GM18867 (cell line): Measurements from ENCODE around the gene LHX8.
"Not testable (repeated sequence)": the region's sequence is repeated elsewhere in the genome, so short reads cannot be mapped to it uniquely, and the experiment has no call there.

ENCODE experiments used
- ATAC-seq: cut with Tn5 transposase; IDR thresholded peaks from one replicate; pipeline ENCODE4 v1.9.1; 2021; ENCODE audit warnings: mild to moderate bottlenecking, moderate library complexity; ENCODE audit not compliant: unreplicated experiment

LHX8 gene

DNA sequence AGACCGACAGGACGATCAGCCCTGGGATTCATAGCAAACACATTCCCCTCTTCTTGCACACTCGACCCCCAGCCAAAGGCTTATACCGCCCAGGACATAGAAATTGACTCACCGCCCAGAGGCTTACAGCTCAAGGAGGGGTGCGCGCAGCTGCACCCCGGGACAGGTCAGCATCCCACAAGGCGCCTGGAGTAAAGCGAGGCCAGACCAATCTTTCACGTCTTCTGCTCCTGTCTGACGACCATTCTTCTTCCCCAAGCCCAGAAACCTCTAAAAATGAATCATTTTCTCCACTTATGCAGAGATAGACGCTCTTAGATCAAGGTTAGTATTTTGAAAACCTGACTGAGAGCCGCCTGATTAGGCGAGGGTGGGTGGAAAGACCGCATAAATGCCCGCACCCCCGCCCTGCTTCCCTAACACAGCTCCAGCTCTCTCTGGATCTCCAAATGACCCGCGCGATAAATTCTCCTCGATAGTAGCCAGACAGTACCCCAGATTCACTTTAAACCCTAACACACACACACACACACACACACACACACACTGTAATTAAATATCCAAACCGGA lies 1.9 kb upstream of the LHX8 start:
- no peak for ATAC-seq

DNA sequence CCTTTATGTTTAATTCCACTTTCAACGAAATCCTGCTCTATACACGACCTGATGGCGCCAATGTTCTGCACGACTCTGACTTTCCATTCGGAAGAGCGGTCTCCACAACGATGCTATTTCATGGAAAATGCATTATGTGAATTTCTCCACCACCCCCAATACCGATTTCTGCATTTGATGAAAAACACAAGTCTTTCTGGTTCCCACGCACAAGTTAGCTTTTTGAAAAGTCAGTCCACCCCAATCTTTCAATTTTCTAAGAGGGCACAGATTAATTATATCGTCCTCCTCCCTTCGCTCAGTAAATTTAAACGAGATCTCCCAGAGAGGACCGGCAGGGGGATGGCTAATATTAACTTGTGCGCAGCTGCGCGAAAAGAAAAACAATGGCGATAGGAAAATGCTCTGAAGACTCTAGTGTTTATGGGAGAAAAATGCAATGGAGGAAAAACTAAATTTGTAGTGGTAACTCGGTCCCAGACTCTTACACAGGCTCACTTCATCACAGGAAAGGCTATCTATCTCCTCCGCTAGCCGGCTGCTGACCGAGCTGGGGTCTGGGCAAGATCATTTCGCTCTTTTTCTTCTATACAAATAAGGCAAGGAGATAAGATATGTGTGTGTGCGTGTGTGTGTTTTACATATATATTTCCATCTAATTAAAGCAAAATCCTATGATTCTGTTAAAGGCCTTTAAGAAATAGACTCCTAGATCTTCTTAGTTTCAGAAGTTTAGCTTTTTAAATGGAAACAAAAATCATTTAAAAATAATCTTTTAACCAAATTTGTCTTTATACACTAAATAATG lies 1.2 kb upstream of the LHX8 start:
- no peak for ATAC-seq

DNA sequence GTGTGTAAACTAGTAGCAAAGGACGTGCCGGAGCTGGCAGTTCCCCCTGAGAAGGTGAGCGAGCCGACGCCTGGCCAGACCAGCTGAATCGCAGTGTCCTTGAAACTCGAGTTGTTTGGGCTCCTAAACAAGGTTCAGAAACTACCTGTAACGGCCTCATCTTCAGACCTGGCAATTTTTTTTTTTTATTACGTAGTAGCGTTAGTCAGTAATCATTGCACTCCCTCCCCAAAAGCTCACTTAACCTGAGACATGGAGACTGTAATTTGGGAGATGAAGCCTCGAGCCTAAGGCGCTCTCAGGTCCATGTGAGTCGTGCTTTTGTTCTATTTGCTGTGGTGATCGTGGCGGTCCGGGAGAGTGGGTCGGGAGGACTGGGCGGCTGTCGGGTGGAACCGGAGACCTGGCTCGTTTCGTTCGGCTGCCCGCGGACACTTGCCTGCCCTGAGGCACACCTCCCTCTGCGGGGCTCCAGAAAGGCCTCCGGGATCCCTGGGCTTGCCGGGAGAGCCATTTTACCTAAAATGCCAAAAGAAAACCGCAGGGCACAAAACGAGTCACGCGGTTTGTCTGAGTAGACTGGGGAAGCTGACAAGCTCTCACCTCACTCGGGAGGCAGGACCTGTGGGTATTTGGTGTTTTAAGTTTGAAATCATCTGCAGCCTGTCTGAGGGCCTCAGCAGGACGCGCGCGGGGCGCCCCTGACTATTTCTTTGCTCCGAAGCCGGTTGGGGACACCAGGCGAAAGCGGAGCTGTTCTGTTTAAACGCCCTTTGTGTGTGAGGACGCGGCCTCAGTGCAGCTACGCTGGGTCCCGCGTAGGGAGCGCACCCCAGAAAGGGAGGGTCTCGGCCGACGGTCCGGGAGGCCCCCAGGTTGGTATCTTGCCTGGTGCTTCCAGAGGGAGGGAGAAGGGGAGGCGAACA lies 722 bp downstream of the LHX8 start:
- ATAC-seq, result no peak

DNA sequence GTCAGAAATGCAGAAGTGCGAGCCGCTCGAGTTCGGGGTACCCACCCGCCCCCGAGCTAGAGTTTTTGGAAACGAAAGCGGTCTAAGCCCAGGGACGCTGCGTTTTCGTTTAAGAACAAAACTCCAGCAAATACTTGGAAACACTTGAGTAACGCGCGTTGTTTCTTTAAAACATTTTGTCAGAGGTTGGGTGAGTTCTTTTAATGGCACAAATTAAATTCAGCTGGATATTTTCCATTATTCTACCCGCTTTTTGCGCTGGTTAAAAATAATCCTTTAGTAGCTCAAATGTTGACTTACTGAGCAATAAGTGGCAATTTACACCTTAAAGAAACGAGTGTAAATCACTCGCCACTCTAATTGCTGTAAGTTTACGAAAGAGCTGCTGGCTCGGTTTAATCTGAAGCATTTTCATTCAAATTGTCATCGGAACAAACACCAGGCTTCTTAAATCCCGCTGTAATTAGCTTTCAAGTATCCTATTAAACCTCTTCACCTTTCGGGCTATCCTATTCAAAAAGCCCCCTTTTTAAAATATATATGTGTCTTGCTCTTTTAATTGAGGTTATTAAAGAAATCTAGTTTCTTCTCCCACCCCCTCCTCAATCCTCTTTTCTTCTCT lies 1.5 kb downstream of the LHX8 start:
- ATAC-seq, result no peak

DNA sequence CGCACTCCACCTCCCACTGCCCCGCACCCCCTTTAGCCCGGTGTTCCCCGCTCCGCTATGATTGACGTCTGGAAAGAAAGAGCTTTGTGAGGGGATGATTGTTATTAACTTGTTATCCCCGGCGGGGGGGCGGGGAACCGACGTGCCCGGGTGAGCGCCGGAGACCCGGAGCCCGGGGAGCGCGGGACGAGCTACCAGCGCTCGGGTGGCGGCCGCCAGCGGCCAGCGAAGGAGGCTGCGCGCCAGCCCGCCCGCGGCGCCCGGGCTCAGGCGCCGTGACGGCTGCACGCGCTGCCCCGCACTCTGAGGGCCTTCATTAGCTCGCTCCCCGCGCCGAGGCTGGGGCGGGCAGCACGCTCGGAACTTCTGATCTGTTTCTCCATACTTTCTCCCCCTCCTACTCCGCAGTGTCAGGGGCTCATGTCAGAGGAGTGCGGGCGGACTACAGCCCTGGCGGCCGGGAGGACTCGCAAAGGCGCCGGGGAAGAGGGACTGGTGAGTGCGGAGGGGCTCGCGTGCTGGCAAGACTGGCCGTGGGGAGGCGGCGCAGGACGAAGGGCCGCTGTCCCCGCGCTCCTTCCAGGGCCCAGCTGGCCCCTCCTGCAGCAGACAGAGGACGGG lies 2.1 kb downstream of the LHX8 start:
- ATAC-seq, result no peak

DNA sequence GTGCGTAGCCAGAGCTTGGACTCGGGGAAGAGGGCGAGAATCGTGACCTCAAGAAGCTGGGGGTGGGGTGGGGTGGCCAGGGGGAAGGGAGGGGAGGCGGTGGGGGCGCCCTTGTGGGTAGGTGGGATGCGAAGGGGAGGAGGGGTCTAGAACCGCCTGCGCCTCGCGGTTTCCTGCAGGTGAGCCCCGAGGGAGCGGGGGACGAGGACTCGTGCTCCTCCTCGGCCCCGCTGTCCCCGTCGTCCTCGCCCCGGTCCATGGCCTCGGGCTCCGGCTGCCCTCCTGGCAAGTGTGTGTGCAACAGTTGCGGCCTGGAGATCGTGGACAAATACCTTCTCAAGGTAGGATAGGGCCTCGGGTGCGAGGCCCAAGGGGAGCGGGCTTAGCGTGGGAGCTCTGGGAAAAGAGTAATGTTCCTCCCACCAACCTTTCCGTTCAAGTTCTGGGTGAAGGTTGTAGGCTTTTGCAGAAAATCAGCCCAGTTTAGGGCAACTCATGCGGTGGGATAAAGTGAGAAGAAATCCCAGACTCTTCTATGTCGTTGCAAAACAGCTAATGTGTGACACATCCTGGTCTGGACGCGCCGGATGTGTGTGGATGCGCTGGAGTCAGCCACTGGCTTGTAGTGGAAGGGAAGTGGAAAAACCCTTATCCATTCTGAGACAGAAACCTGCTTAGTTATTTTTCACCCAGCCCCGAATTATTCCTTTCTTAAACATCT lies 2.9 kb downstream of the LHX8 start:
- ATAC-seq, result no peak

DNA sequence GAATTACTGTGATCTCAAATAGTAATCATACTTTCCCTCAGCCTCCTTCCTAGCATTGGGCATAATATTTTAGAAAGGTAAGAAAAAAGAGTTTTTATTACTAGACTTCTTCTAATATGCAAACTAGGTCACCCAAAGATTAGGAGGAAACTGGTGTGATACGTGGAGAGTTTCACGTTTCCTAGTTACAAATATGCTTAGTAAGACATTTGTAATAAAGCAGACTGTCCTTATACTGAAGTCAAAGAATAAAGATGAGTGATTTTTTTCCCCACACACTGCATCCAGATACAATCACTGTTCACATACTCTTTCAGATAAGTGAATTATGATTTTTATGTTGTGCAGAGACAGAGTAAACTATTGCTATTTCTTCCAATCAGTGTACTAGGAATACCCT lies 17.9 kb downstream of the LHX8 start:
- no peak for ATAC-seq

DNA sequence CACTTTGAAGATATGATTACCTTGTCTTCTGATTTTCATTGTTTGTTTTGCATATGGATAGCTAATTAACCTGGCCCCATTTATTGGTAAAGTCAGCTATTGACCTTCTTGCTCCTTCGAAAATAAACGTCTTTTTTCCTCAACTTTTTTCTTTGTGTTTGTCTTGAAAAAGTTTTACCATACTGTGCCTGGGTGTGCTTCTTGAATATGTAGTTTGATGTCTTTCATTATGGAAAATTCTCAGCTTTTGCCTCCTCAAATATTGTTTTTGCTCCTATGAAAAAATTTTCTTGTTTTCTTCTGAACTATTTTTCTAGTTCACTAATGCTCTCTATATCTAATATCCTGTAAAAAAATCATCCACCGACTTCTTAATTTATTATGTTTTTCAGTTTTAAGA lies 25.0 kb downstream of the LHX8 start:
- no peak for ATAC-seq

DNA sequence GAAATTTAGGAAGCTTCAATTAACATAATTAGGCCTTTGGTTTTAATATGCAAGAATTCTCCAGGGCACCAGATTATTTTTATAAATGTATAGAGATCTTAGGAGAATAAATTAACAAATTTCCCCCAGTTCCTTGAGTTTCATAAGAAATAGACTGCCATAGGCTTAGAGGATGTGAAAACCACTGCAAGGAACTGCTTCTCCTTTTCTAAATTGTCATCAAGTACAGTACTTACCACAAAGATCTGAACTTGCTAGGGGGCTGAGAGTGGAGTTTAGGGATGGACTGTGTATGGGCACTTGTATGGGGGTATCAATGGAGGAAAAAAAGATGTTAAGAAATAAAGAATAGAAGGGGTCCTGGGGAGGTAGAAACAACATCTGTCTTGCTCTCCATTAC lies 31.1 kb downstream of the LHX8 start:
- no peak for ATAC-seq

DNA sequence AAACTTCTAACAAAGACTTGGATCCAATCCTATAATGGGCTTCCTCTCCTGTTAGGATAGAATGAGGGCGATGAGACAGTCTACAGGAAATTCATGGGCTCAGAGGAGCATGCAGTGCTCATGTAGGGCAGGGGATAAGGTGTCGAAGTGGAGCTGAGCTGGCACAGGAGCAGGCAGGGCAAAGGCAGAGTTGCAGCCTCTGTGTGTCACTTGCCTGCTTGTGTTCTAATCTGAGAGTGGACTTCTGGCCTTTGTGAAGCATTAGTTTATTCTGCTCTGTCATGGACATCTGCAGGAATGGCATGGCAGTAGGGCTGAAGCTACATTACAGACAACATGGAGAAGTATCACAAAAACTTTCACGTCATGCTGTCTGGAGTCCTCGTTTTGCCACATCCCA lies 32.6 kb downstream of the LHX8 start:
- no peak for ATAC-seq

DNA sequence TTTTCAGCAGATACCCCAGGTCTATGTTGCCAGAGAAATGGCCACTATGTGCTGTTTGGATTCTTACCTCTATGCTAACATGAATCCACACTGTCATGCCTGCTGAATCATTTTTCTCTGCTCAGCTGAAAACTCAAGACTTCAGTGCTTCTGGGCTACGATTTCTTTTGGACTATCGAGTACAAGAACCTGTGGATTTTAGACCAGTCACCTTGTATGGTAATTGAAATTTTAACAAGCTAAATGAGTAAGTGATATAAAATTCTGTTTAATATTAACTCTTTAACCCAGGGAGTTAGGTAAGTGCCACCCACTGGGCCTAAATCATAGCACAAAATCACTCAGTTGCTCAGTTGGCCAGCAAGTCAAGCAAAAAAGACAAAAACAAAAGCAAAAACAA lies 35.8 kb downstream of the LHX8 start:
- ATAC-seq, result no peak

DNA sequence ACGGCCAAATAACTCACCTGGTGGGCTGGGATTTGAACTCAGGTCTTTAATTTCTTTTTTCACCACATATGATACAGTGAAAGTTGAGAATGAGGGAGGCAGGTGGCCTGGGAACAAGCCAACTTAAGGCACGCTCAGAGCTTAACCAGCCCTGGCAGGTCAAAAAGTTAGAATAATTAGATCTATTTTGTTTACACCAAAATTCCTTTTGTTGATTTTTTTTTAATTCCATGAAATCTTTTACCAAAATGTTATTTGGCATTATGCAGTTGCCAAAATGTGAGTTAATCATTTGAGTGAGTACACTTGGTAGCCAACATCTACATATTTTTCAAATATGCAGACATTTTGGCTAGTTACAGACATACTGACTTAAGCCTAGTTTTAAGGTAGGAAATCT lies 36.8 kb downstream of the LHX8 start:
- ATAC-seq, result no peak

DNA sequence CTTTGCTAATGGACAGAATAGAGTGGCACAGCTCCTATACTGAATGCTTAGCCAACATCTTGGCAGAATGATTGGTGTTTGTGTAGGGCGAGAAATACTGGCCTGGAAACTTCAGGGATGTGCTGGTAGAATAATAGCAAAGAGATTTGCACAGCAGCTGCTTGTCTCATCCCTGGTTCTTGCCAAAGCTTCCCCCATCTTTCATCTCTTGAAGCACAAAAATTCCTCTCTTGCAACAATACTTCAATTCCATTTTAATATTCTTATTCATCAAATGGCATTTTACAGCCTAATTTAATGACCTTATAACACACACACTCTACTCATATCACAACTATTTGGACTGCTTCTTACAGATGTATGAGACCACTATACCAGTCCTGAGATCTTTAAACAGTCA lies 37.7 kb downstream of the LHX8 start:
- ATAC-seq, result no peak

DNA sequence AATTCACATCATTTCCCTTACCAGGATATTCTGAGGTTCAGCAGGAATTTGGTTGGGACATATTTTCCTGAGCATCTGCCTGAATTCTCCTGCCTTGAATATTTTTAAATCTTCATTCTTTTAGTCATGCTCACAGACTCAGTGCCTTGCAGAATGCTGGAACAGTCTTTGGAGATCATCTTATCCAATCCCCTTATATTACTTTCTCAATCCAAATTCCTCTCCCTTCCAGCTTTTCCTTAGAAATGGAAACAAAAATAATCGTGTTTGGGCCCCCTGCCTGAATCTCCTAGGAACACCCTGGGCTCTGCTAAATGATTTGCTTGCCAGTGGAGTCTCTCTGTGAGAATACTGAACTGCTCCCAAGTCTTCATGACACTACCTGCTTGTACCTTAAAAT lies 38.4 kb downstream of the LHX8 start:
- no peak for ATAC-seq

DNA sequence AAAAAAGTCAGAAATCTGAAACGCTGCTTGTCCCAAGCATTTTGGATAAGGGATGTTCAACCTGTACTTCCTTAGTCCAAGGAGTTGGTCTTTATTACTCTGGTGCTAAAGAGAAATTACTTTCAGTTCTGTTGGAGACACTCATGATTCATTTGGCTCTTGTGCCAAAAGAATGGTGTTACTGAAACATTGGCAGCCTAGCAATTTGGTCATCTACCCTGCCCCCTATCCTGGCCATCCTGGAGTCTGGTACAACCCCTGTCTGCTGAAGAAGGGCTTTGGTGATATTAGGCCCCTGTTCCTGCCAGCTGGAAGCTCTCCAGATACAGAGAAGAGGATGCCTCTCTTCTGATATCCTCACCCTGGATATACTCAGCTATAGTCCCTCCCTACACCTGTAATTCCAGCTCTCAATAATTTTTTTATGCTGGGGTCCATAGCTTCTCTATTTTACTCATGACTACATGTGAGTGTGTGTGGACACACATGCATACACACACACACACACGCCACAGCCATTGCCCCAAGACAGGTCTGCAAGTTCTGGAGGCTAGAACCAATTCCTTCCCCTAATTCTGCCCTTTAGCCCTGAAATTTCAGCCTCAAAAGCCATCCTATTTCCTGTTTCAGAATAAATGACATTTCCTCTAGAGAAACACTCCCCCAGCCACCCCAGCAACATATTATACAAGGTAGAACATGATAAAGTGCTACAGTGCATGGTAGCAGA lies 40.0 kb downstream of the LHX8 start:
- no peak for ATAC-seq

DNA sequence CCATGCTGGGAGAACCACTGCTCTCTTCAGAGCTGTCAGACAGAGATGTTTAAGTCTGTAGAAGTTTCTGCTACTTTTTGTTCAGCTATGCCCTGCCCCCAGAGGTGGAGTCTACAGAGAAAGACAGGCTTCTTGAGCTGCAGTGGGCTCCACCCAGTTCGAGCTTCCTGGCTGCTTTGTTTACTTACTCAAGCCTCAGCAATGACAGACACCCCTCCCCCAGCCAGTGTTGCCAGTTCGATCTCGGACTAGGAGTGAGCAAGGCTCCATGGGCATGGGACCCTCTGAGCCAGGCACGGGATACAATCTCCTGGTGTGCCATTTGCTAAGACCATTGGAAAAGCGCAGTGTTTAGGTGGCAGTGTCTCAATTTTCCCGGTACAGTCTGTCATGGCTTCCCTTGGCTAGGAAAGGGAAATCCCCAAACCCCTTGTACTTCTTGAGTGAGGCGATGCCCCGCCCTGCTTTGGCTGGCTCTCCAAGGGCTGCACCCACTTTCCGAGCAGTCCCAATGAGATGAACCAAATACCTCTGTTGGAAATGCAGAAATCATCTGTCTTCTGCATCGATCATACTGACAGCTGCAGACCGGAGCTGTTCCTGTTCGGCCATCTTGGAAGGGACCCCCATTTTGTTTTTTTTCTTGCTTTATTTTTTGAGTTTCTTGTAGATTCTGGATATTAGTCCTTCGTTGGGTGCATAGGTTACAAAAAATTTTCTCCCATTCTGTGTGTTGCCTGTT lies 47.2 kb downstream of the LHX8 start:
- ATAC-seq, result not testable (repeated sequence)

DNA sequence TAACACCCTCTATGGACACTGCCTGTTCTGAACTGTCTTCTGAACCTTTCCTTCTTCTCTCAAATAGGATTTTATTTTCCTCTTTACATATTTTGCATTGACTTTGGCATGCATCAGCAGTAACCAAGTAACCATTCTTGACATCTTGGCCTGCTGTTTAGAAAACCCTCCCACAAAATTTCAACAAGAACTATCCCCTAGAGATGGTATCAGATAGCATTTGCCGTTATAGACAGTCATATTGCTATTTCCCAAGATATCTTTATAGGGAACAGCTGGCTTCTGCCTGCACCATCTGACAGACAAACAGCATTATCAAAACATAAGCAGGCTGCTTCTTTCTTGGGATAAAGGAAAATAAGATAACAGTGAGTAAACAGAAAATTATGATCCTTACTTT lies 54.7 kb downstream of the LHX8 start:
- no peak for ATAC-seq

DNA sequence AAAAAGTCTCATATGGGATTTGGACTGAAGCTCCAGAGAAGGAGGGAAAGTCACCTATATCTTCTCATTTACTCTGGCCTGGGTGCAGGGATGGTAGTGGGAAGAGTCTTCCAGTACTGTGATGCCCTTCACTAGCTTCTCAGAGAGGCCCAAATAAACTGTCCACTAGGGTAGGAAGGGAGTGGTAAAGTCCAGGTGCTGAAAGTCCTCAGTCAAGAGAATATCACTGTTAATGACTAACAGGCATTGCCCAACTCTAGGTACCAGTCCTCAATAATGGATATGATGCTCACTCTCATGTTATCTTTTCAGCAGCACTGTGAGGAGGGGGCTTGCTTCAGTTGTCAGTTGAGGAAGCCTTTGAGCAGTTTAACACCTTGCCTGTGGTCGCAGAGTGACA lies 64.0 kb downstream of the LHX8 start:
- no peak for ATAC-seq

DNA sequence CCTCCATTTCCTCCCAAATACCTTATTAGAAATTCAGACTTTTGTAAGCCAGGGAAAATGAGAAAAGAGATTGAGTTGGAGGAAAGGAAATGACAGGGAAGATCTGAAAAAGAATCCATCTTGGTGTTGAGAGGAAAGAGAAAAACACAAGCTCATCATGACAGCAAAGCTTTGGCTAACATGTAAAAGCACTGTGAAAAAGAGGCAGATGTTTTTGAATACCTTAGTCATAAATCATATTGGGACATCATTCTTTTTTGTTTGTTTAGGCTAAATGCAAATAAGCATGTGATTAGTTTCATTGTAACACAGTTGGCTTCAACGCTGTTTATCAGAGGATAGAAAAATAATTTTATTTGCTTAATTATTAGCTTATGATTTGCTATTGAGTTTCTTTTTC lies 64.6 kb downstream of the LHX8 start:
- ATAC-seq, result no peak
